ENCODE data around the gene PDE7B.

DNA sequence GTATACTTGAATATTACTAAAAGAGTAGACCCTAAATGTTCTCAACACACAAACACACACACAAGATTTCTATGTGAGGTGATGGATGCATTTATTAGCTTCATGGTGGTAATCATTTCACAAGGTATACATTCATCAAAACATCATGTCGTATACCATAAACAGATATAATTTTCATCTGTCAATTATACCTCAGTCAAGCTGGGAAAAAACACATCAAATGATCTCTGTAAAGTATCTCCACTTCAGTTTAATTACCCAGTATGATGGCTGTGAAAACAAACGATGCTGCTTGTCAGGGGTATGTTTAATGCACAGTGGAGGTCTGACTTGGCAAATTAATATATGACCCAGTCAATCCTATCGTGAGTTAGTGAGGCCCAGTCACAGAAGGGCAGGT lies 241.4 kb downstream of the PDE7B start:
- TF ChIP-seq, protein P1, sequence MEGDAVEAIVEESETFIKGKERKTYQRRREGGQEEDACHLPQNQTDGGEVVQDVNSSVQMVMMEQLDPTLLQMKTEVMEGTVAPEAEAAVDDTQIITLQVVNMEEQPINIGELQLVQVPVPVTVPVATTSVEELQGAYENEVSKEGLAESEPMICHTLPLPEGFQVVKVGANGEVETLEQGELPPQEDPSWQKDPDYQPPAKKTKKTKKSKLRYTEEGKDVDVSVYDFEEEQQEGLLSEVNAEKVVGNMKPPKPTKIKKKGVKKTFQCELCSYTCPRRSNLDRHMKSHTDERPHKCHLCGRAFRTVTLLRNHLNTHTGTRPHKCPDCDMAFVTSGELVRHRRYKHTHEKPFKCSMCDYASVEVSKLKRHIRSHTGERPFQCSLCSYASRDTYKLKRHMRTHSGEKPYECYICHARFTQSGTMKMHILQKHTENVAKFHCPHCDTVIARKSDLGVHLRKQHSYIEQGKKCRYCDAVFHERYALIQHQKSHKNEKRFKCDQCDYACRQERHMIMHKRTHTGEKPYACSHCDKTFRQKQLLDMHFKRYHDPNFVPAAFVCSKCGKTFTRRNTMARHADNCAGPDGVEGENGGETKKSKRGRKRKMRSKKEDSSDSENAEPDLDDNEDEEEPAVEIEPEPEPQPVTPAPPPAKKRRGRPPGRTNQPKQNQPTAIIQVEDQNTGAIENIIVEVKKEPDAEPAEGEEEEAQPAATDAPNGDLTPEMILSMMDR (IDR thresholded peaks at IDR 0.05), result no peak
- no peak for TF ChIP-seq ZFX (IDR thresholded peaks at IDR 0.05; ENCODE audit: borderline replicate concordance)

Measured in 22Rv1 (cell line).